Measurements from ENCODE around the gene DNAJC3.

- no peak for TF ChIP-seq SUZ12 (IDR thresholded peaks at IDR 0.05; ENCODE audit: extremely low read depth, insufficient read depth, insufficient read length)
- no peak for TF ChIP-seq ZNF274 (IDR thresholded peaks at IDR 0.05; ENCODE audit: low read depth, low read length)
Observed at GRCh38 chr13:95723438-95723837, 46.5 kb downstream of the DNAJC3 start.
